Loucy (cell line): ENCODE measurements around the gene ANXA4.

Experiments used
- H2AFZ ChIP-seq: fragments of 200-600 bp; sonication (generic); 2 replicates; pipeline ENCODE4 v1.6.0; 2016; ENCODE audit warnings: antibody characterized with exemption, mild to moderate bottlenecking, low read length, moderate library complexity
- H3F3A ChIP-seq: fragments of 200-600 bp; 2 replicates; pipeline ENCODE4 v1.6.0; 2016; ENCODE audit warnings: antibody characterized with exemption, low read depth, mild to moderate bottlenecking
- H3K27me3 ChIP-seq: fragments of 200-600 bp; sonication (generic); 2 replicates; pipeline ENCODE4 v1.6.1; 2014; ENCODE audit warnings: low read length, mild to moderate bottlenecking; ENCODE audit not compliant: insufficient read depth, poor library complexity, severe bottlenecking
- H3K36me3 ChIP-seq: fragments of 200-600 bp; sonication (generic); 2 replicates; pipeline ENCODE4 v1.6.1; 2016; ENCODE audit warnings: low read length; ENCODE audit not compliant: insufficient read depth
- H3K4me1 ChIP-seq: fragments of 200-600 bp; sonication (generic); 2 replicates; pipeline ENCODE4 v1.5.1; 2014; ENCODE audit warnings: low read length, mild to moderate bottlenecking; ENCODE audit not compliant: insufficient read depth, poor library complexity, severe bottlenecking
- H3K4me2 ChIP-seq: fragments of 200-600 bp; sonication (generic); 2 replicates; pipeline ENCODE4 v1.6.0; 2014; ENCODE audit warnings: antibody characterized with exemption, low read length, low read depth, mild to moderate bottlenecking; ENCODE audit not compliant: poor library complexity, severe bottlenecking
- H3K4me3 ChIP-seq: fragments of 200-600 bp; sonication (generic); 2 replicates; pipeline ENCODE4 v1.5.1; 2014; ENCODE audit warnings: low read length, mild to moderate bottlenecking, mixed read lengths; ENCODE audit not compliant: poor library complexity, severe bottlenecking
- H3K79me2 ChIP-seq: fragments of 200-600 bp; sonication (generic); 2 replicates; pipeline ENCODE4 v1.6.1; 2014; ENCODE audit warnings: low read length; ENCODE audit not compliant: insufficient read depth
- H3K9ac ChIP-seq: fragments of 200-600 bp; sonication (generic); 2 replicates; pipeline ENCODE4 v1.6.0; 2014; ENCODE audit warnings: mild to moderate bottlenecking, low read depth, low read length, moderate library complexity; ENCODE audit not compliant: poor library complexity, severe bottlenecking
- H3K9me2 ChIP-seq: fragments of 200-600 bp; sonication (generic); replicated peaks from 2 replicates; pipeline ENCODE4 v1.6.1; 2016; ENCODE audit warnings: low read depth, low read length, mixed read lengths
- H3K9me3 ChIP-seq: fragments of 200-600 bp; sonication (generic); 2 replicates; pipeline ENCODE4 v1.6.1; 2014; ENCODE audit warnings: mild to moderate bottlenecking, antibody characterized with exemption, low read length, low read depth; ENCODE audit not compliant: insufficient read depth
- H4K20me1 ChIP-seq: fragments of 200-600 bp; sonication (generic); 2 replicates; pipeline ENCODE4 v1.6.0; 2014; ENCODE audit warnings: antibody characterized with exemption, low read length, mild to moderate bottlenecking; ENCODE audit not compliant: insufficient read depth, poor library complexity, severe bottlenecking
- CTCF ChIP-seq: fragments of 200-600 bp; sonication (generic); conservative IDR thresholded peaks from 2 replicates; pipeline ENCODE4 v1.5.1; 2014; ENCODE audit warnings: mild to moderate bottlenecking, antibody characterized with exemption, low read length
- EZH2phosphoT487 ChIP-seq: fragments of 200-600 bp; IDR thresholded peaks from 2 replicates; pipeline ENCODE4 v1.6.1; 2018; ENCODE audit warnings: antibody characterized with exemption, mild to moderate bottlenecking, moderate library complexity, borderline replicate concordance

Gene ANXA4

GRCh38 chr2:69723791-69724190 is 18.1 kb upstream of the ANXA4 start:
- H3K4me1 ChIP-seq, result no peaks in the 10 kb centered on the region
- no peak overlapping the region for H3K4me2 ChIP-seq
- no peak overlapping the region for H3K4me3 ChIP-seq
- no peaks in the 10 kb centered on the region for H3K36me3 ChIP-seq
- H3K9ac ChIP-seq, result no peak overlapping the region
- no peak for TF ChIP-seq CTCF
- no peak for TF ChIP-seq EZH2phosphoT487
- H3K79me2 ChIP-seq, result no peaks in the 10 kb centered on the region
- no peaks in the 10 kb centered on the region for H3K27me3 ChIP-seq
- no peaks in the 10 kb centered on the region for H3F3A ChIP-seq
- no peaks in the 10 kb centered on the region for H4K20me1 ChIP-seq
- no peaks in the 10 kb centered on the region for H3K9me2 ChIP-seq
- H2AFZ ChIP-seq, result peak overlapping the region; percentile 80; the same call in 1 of the 2 replicates
- no peaks in the 10 kb centered on the region for H3K9me3 ChIP-seq

GRCh38 chr2:69724540-69725159 is 17.3 kb upstream of the ANXA4 start:
- no peak for TF ChIP-seq EZH2phosphoT487
- peak; percentile 91 for TF ChIP-seq CTCF
- Histone ChIP-seq H3K27me3 (no peaks in the 10 kb centered on the region), H3F3A (no peaks in the 10 kb centered on the region), H3K36me3 (no peaks in the 10 kb centered on the region), H3K4me2 (peak overlapping the region; percentile 79), H3K4me1 (no peaks in the 10 kb centered on the region), H3K4me3 (peak overlapping the region; percentile 61), H3K9me2 (no peaks in the 10 kb centered on the region), H4K20me1 (no peaks in the 10 kb centered on the region), H3K9me3 (no peaks in the 10 kb centered on the region), H3K9ac (no peak overlapping the region), H2AFZ (peak overlapping the region; percentile 80), H3K79me2 (no peaks in the 10 kb centered on the region)

- no peak overlapping the region for H3K4me3 ChIP-seq
- H3K4me2 ChIP-seq, result no peak overlapping the region
- H3K27me3 ChIP-seq, result no peaks in the 10 kb centered on the region
- no peaks in the 10 kb centered on the region for H3K36me3 ChIP-seq
- H3K4me1 ChIP-seq, result no peaks in the 10 kb centered on the region
- TF ChIP-seq CTCF (no peak), EZH2phosphoT487 (no peak)
- H3K9me2 ChIP-seq, result no peaks in the 10 kb centered on the region
- no peaks in the 10 kb centered on the region for H4K20me1 ChIP-seq
- peak overlapping the region; percentile 49; the same call in 1 of the 2 replicates for H2AFZ ChIP-seq
- no peaks in the 10 kb centered on the region for H3K79me2 ChIP-seq
- H3K9me3 ChIP-seq, result no peaks in the 10 kb centered on the region
- no peaks in the 10 kb centered on the region for H3F3A ChIP-seq
- no peak overlapping the region for H3K9ac ChIP-seq
Observed at GRCh38 chr2:69725706-69726360, 16.1 kb upstream of the ANXA4 start.
